CD8-positive, alpha-beta memory T cell (primary cell): Measurements from ENCODE around the gene CHID1. TPM values are rescaled to one million over a fixed set of nuclear protein-coding genes. Genes with fewer than 3 reads are reported as not detected.

Source experiments
- CTCF ChIA-PET: fragments of 350-600 bp; sonication (Branson Sonifier 250); formaldehyde crosslinking; loops from one replicate; lab custom pipeline; 2021; ENCODE audit warnings: antibody characterized with exemption; lab: Charles Lee
- POLR2A ChIA-PET: fragments of 350-600 bp; sonication (Branson Sonifier 250); formaldehyde crosslinking; loops from one replicate; lab custom pipeline; 2021; ENCODE audit warnings: antibody characterized with exemption; lab: Charles Lee
- DNase-seq, 5 donors: peaks; one replicate each; pipeline versions ENCODE4 v3.0.0 to v3.0.0-alpha.2; 2020 to 2022; ENCODE audit warnings: mixed read lengths in 1 of 5
- H3K27ac ChIP-seq: one replicate; pipeline ENCODE4 v1.7.0; 2013; ENCODE audit warnings: low read depth, mild to moderate bottlenecking, low read length, moderate library complexity
- H3K27me3 ChIP-seq: 2 replicates; pipeline ENCODE4 v1.7.0; 2013; ENCODE audit warnings: low read length, mild to moderate bottlenecking; ENCODE audit not compliant: insufficient read depth, poor library complexity, severe bottlenecking
- H3K36me3 ChIP-seq: 2 replicates; pipeline ENCODE4 v1.7.0; 2013; ENCODE audit warnings: mild to moderate bottlenecking, low read length, moderate library complexity; ENCODE audit not compliant: insufficient read depth
- H3K4me1 ChIP-seq: 2 replicates; pipeline ENCODE4 v1.7.0; 2013; ENCODE audit warnings: mild to moderate bottlenecking, low read length, moderate library complexity; ENCODE audit not compliant: insufficient read depth
- H3K4me3 ChIP-seq: 2 replicates; pipeline ENCODE4 v1.7.0; 2013; ENCODE audit warnings: mild to moderate bottlenecking, low read length
- H3K9me3 ChIP-seq: 2 replicates; pipeline ENCODE4 v1.7.0; 2013; ENCODE audit warnings: mild to moderate bottlenecking, low read length
- H3K27ac Mint-ChIP-seq, 8 donors: one replicate each; pipeline ENCODE4 v1.8.0; 2020 to 2021; ENCODE audit warnings: mixed read lengths in 8 of 8, mild to moderate bottlenecking in 6 of 8, inconsistent platforms in 3 of 8, moderate library complexity in 3 of 8
- H3K27me3 Mint-ChIP-seq, 2 donors: one replicate each; pipeline ENCODE4 v1.8.0; 2020 to 2021; ENCODE audit warnings: mixed read lengths in 2 of 2, mild to moderate bottlenecking in 1 of 2, moderate library complexity in 1 of 2
- H3K36me3 Mint-ChIP-seq, 3 donors: one replicate each; pipeline ENCODE4 v1.8.0; 2020 to 2021; ENCODE audit warnings: mixed read lengths in 3 of 3, inconsistent platforms in 1 of 3, mild to moderate bottlenecking in 1 of 3
- H3K4me1 Mint-ChIP-seq, 3 donors: one replicate each; pipeline ENCODE4 v1.8.0; 2020 to 2021; ENCODE audit warnings: mixed read lengths in 3 of 3, inconsistent platforms in 1 of 3, mild to moderate bottlenecking in 1 of 3
- H3K4me3 Mint-ChIP-seq, 7 donors: one replicate each; pipeline ENCODE4 v1.8.0; 2020 to 2021; ENCODE audit warnings: mixed read lengths in 7 of 7, mild to moderate bottlenecking in 6 of 7, moderate library complexity in 4 of 7, inconsistent platforms in 2 of 7
- H3K9me3 Mint-ChIP-seq, 5 donors: one replicate each; pipeline ENCODE4 v1.8.0; 2020 to 2022; ENCODE audit warnings: mixed read lengths in 5 of 5, mild to moderate bottlenecking in 3 of 5, moderate library complexity in 2 of 5, inconsistent platforms in 1 of 5
- polyA plus RNA-seq: library from polyadenylated mRNA; unstranded; fragments of 300-500 nt; fragmentation: Illumina TruSeq; gene quantifications from one replicate; pipeline ENCODE4 v1.2.3, GENCODE V29; 2021
- total RNA-seq, 2 experiments: library from RNA; stranded (reverse); gene quantifications; one replicate each; pipeline ENCODE4 v1.2.3, GENCODE V29; 2021

CHID1 gene
- total and polyA plus RNA-seq, 3 experiments from 2014 or later, result 57.1 to 94.1 (median 87.2) TPM

DNA sequence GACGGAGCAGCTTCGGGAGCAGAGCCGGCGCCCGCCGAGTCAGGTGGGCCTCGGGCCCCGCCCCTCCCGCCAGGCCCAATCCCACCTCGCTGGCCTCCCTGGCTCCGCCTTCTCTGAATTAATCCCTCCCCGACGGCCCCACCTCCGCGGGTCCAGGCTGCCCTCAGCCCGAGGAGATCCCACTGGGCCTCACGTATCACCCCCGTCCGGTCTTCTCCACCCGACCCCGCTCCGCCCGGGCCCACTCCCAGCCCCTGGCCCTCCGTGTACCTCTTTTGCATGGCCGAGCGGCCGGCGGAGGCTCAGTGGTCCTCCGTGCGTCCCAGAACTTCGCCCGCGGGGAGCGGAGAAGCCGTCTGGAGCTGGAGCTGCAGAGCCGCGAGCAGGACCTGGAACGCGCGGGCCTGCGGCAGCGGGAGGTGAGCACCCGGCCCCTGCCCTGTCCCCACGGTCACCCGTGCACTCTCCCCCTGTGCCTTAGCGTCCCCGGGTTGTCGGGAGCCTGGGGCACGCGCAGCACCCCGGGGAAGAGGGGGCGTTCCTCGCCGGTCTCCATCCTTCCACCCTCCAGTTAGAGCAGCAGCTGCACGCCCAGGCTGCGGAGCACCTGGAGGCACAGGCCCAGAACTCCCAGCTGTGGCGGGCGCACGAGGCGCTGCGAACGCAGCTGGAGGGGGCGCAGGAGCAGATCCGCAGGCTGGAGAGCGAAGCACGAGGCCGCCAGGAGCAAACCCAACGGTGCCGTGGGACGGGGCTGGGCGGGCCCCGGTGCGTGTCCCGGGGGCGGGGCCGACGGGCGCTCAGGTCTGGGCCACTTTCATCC, 80.1 kb downstream of the CHID1 start:
- H3K4me1 ChIP-seq, result peaks cover 47% of the 10 kb centered on the region
- POLR2A ChIA-PET, result interaction anchor here (0.9 to 3.3 kb wide), 4 partner anchors 10 to 35 kb away, joined by 3 to 16 read pairs (median 4); partner anchors contain the start of genes PNPLA2 and TSPAN4
- H3K27me3 ChIP-seq, result peaks cover 20% of the 10 kb centered on the region
- H3K36me3 ChIP-seq, result no peaks in the 10 kb centered on the region
- Mint-ChIP-seq H3K4me1 (peaks cover 4 to 70% (median 18%) of the 10 kb centered on the region in 3 donors), H3K27ac (no peak overlapping the region), H3K27me3 (peaks cover 7 to 19% of the 10 kb centered on the region in 2 donors), H3K4me3 (peak overlapping the region; percentile 52 to 84 (median 64)), H3K36me3 (peaks cover 0 to 1% (median 0%) of the 10 kb centered on the region in 3 donors), H3K9me3 (no peaks in the 10 kb centered on the region)
- H3K9me3 ChIP-seq, result no peaks in the 10 kb centered on the region
- H3K27ac ChIP-seq, result no peak overlapping the region
- peak; percentile 58 to 77 (median 64) for DNase-seq
- peak overlapping the region; percentile 32 for H3K4me3 ChIP-seq
- CTCF ChIA-PET, result interaction anchor here (0.7 to 1.9 kb wide), 3 partner anchors 11 to 18 kb away, joined by 3 to 7 read pairs (median 5); partner anchors contain the start of gene PNPLA2

DNA sequence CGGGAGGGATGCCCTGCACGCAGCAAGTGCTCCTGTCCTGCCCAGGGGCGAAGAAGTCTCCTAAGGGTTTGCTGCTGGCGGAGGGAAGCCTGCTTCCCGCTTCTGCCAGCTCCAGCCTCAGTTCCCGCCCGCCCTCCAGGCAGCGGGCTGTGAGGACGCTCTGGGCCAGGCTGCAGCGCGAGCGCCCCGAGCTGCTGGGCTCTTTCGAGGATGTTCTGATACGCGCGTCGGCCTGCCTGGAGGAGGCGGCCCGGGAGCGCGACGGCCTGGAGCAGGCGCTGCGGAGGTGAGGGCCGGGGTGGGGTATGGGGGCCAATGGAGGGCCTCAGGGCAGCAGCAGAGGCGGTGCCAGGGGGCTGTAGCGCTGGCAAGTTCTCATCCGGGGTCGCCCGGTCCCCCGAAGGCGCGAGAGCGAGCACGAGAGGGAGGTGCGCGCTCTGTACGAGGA, 80.7 kb downstream of the CHID1 start:
- no peak for DNase-seq
- Histone ChIP-seq H3K4me1 (peaks cover 47% of the 10 kb centered on the region), H3K4me3 (peak overlapping the region; percentile 28), H3K9me3 (no peaks in the 10 kb centered on the region), H3K27me3 (peaks cover 20% of the 10 kb centered on the region), H3K27ac (no peak overlapping the region), H3K36me3 (no peaks in the 10 kb centered on the region)
- POLR2A ChIA-PET, result interaction anchor here (1.3 to 3.3 kb wide), 3 partner anchors 10 to 34 kb away, joined by 3 to 16 read pairs (median 6); partner anchors contain the start of gene PNPLA2
- H3K4me3 Mint-ChIP-seq, result peak overlapping the region; percentile 52 to 84 (median 64)
- H3K36me3 Mint-ChIP-seq, result peaks cover 0 to 7% (median 4%) of the 10 kb centered on the region in 3 donors
- H3K4me1 Mint-ChIP-seq, result peaks cover 4 to 69% (median 18%) of the 10 kb centered on the region in 3 donors
- H3K27ac Mint-ChIP-seq, result no peak overlapping the region
- H3K27me3 Mint-ChIP-seq, result peaks cover 9 to 19% of the 10 kb centered on the region in 2 donors
- CTCF ChIA-PET, result interaction anchor here (1.9 kb wide), 1 partner anchor 18 kb away, joined by 7 read pairs; no protein-coding TSS in a partner anchor
- H3K9me3 Mint-ChIP-seq, result no peaks in the 10 kb centered on the region

DNA sequence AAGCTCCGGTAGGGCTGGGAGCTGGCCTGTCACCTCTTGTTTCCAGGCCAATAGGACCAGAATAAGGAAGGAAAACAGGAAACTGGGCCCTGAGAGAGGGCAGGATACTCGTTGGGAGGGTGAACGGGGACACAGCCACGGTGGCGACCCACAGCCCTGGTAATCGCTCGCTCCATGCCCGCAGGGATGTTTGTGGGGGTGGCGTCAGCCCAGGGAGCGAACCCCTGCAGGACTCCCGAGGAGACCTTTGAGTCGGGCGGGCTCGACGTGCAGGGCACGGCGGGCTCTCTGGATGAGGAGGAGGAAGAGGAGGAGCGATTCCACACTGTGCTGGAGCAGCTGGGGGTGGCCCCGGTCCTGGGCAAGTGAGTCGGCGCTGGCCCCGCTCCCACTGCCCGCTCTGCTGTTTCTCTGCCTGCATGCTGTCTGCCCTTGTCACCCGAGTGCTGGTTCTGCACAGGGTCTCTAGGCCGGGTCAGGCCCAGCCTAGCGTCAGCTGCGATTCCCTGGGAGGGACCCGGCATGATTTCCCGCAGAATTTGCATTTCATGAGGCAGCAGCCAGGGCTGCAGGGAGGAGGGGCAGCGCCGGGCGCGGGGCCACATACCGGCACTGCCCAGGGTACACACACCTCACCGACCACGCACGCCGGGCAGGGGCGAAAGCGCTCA, 81.3 kb downstream of the CHID1 start:
- CTCF ChIA-PET, result interaction anchor here (1.9 kb wide), 1 partner anchor 19 kb away, joined by 7 read pairs; no protein-coding TSS in a partner anchor
- H3K4me3 ChIP-seq, result peak overlapping the region; percentile 28

DNA sequence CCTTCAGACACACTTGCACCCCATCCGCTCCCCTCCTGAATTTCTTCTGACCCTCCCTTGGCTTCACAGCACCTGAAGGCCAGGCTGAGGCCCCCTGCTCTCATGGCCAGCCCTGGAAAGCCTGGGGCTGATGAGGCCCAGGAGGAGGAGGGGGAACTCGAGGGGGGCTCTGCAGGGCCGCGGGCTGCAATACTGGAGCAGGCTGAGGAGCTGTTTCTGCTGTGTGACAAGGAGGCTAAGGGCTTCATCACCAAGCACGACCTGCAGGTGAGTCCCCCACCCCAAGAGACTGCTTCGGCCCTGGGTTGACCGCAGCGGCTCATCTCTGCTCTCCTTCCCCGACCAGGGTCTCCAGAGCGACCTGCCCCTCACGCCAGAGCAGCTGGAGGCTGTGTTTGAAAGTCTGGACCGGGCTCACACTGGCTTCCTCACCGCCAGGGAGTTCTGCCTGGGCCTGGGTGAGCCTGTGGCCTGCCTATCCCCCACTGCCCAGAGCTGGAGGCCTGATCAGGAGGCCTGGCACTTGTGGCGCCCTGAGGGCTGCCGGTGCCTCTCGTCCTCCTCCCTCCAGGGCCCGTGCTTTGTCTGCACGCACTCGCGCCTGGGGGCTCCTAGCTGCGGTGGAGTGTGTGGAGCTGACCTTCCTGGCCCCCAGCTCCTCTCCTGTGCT, 82.0 kb downstream of the CHID1 start:
- H3K27ac Mint-ChIP-seq, result no peak overlapping the region
- no peaks in the 10 kb centered on the region for H3K9me3 Mint-ChIP-seq
- H3K27me3 Mint-ChIP-seq, result peaks cover 9 to 19% of the 10 kb centered on the region in 2 donors
- H3K36me3 Mint-ChIP-seq, result peaks cover 0 to 14% (median 4%) of the 10 kb centered on the region in 3 donors
- H3K36me3 ChIP-seq, result no peaks in the 10 kb centered on the region
- H3K27me3 ChIP-seq, result peaks cover 20% of the 10 kb centered on the region
- ChIA-PET CTCF (no interaction called here), POLR2A (interaction anchor here (0.8 to 1.8 kb wide), 3 partner anchors 9 to 33 kb away, joined by 3 to 7 read pairs (median 6); partner anchors contain the start of genes POLR2L and TSPAN4)
- DNase-seq, result no peak
- H3K27ac ChIP-seq, result no peak overlapping the region
- H3K4me1 Mint-ChIP-seq, result peaks cover 4 to 57% (median 15%) of the 10 kb centered on the region in 3 donors
- H3K4me3 ChIP-seq, result no peak overlapping the region
- H3K4me1 ChIP-seq, result peaks cover 45% of the 10 kb centered on the region
- peak overlapping the region; percentile 29 to 76 (median 64) for H3K4me3 Mint-ChIP-seq
- H3K9me3 ChIP-seq, result no peaks in the 10 kb centered on the region

More for the DNA sequence above, 81.3 kb downstream of the CHID1 start:
- H3K27me3 Mint-ChIP-seq, result peaks cover 9 to 19% of the 10 kb centered on the region in 2 donors
- Histone ChIP-seq H3K27ac (no peak overlapping the region), H3K36me3 (no peaks in the 10 kb centered on the region), H3K27me3 (peaks cover 20% of the 10 kb centered on the region), H3K9me3 (no peaks in the 10 kb centered on the region), H3K4me1 (peaks cover 47% of the 10 kb centered on the region)
- H3K27ac Mint-ChIP-seq, result no peak overlapping the region
- H3K4me3 Mint-ChIP-seq, result peak overlapping the region; percentile 29 to 84 (median 49)
- H3K9me3 Mint-ChIP-seq, result no peaks in the 10 kb centered on the region
- H3K4me1 Mint-ChIP-seq, result peaks cover 4 to 64% (median 18%) of the 10 kb centered on the region in 3 donors
- no peak for DNase-seq
- peaks cover 0 to 9% (median 4%) of the 10 kb centered on the region in 3 donors for H3K36me3 Mint-ChIP-seq
- POLR2A ChIA-PET, result interaction anchor here (1.8 to 3.3 kb wide), 3 partner anchors 9 to 33 kb away, joined by 6 to 16 read pairs (median 7); partner anchors contain the start of gene PNPLA2

DNA sequence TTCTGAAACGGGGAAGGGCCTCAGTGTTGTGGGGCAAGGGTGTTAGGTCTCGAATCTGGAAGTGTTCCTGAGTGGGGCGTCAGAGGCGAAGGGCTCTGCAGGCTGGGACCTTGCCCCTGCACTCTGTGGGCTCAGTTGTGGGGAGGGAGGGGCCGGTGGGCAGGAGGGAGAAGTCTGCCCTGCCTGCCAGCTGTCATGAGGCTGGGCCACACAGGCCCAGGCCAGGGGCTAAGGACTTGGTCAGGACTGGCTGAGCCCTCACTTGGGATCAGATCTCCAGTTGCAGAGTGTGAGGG, 82.8 kb downstream of the CHID1 start, which contains the start of gene CRACR2B:
Gene CRACR2B (plus strand): TSS at position 23 of the 296 bp plus-strand sequence. CDS start 689 bp downstream, outside the sequence.
- Histone ChIP-seq H3K9me3 (no peaks in the 10 kb centered on the region), H3K4me1 (peaks cover 40% of the 10 kb centered on the region), H3K27ac (peak within 1 kb of the TSS; percentile 24), H3K36me3 (no peaks in the 10 kb centered on the region), H3K4me3 (peak within 1 kb of the TSS; percentile 37), H3K27me3 (peaks cover 20% of the 10 kb centered on the region)
- POLR2A ChIA-PET, result interaction anchor here (1.8 kb wide), 1 partner anchor 8 kb away, joined by 7 read pairs; no protein-coding TSS in a partner anchor
- no peak for DNase-seq
- peaks cover 4 to 54% (median 15%) of the 10 kb centered on the region in 3 donors for H3K4me1 Mint-ChIP-seq
- H3K9me3 Mint-ChIP-seq, result no peaks in the 10 kb centered on the region
- H3K27ac Mint-ChIP-seq, result peak within 1 kb of the TSS in 2 of 8 donors; percentile 11 to 50
- peaks cover 9 to 19% of the 10 kb centered on the region in 2 donors for H3K27me3 Mint-ChIP-seq
- peaks cover 0 to 17% (median 4%) of the 10 kb centered on the region in 3 donors for H3K36me3 Mint-ChIP-seq
- H3K4me3 Mint-ChIP-seq, result peak within 1 kb of the TSS; percentile 68 to 92 (median 76)
- CTCF ChIA-PET, result no interaction called here

DNA sequence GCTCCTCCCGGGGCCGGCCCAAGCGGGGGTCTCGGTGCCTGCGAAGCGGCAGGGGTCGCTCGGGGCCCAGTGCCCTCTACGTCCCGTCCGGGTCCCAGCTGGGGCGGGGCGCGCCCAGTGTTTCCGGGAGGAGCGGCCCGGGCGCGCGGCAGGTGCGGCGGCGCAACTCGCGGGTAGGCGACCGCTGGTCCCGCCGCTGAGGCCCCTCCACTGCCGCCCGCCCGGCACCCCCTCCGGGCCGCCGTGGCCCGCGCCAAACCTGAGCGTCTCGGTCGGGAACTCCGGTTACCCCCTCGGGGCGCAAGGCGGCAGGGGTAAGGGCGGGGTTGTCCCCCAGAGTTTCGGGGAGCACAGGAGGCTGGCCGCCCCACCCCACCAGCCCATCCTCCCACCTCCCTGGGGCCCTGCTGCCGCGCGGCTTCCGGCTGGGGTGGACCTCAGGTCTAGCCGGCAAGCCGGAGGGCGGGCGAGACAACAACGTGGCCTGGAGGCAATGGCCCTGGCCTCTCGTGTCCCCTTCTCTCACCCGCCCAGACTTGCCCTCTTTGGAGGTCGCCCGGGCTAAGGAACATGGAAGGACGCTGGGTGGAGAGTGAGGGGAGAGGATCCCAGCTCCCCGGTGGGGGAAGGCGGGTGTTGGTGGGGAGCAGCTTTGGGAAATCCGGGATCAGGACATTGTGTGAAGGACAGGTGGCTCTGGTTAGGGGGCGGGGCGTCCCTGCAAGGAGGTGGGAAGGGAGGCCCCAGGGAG, 83.3 kb downstream of the CHID1 start:
- ChIA-PET POLR2A (no interaction called here), CTCF (no interaction called here)
- Histone ChIP-seq H3K4me1 (peaks cover 39% of the 10 kb centered on the region), H3K27ac (peak overlapping the region; percentile 24), H3K4me3 (peak overlapping the region; percentile 37), H3K27me3 (peaks cover 20% of the 10 kb centered on the region), H3K36me3 (no peaks in the 10 kb centered on the region), H3K9me3 (no peaks in the 10 kb centered on the region)
- Mint-ChIP-seq H3K27ac (peak overlapping the region in 2 of 8 donors; percentile 11 to 50), H3K4me1 (peaks cover 4 to 53% (median 15%) of the 10 kb centered on the region in 3 donors), H3K36me3 (peaks cover 0 to 21% (median 4%) of the 10 kb centered on the region in 3 donors), H3K4me3 (peak overlapping the region; percentile 68 to 92 (median 76)), H3K9me3 (no peaks in the 10 kb centered on the region), H3K27me3 (peaks cover 9 to 19% of the 10 kb centered on the region in 2 donors)
- DNase-seq, result no peak
